ENCODE results near the gene SAMD3.
"Not testable (repeated sequence)": the region's sequence is repeated elsewhere in the genome, so short reads cannot be mapped to it uniquely, and the experiment has no call there.

SAMD3 gene

GRCh38 chr6:130170160-130170559 is 52.6 kb downstream of the SAMD3 start:
- not testable (repeated sequence) for DNase-seq

- DNase-seq = no peak
Measured at GRCh38 chr6:130167655-130168054, 55.1 kb downstream of the SAMD3 start.

GRCh38 chr6:130164251-130164650 is 58.5 kb downstream of the SAMD3 start:
- no peak for DNase-seq

GRCh38 chr6:130163266-130163665 is 59.5 kb downstream of the SAMD3 start:
- DNase-seq = no peak

GRCh38 chr6:130162421-130162820 is 60.3 kb downstream of the SAMD3 start:
- DNase-seq = no peak

GRCh38 chr6:130161683-130162404 is 60.9 kb downstream of the SAMD3 start:
- DNase-seq = no peak

- no peak for DNase-seq
Measured at GRCh38 chr6:130159956-130160355, 62.8 kb downstream of the SAMD3 start.

- DNase-seq = no peak
Measured at GRCh38 chr6:130158548-130158947, 64.2 kb downstream of the SAMD3 start.

GRCh38 chr6:130158056-130158455 is 64.7 kb downstream of the SAMD3 start:
- DNase-seq = no peak

- no peak for DNase-seq
Measured at GRCh38 chr6:130156908-130157307, 65.8 kb downstream of the SAMD3 start.

- DNase-seq = no peak
Measured at GRCh38 chr6:130152908-130153510, 69.7 kb downstream of the SAMD3 start.

- DNase-seq = no peak
Measured at GRCh38 chr6:130150906-130151305, 71.8 kb downstream of the SAMD3 start.

- DNase-seq = not testable (repeated sequence)
Measured at GRCh38 chr6:130149016-130149415, 73.7 kb downstream of the SAMD3 start.

- no peak for DNase-seq
Measured at GRCh38 chr6:130148181-130148580, 74.6 kb downstream of the SAMD3 start.

- no peak for DNase-seq
Measured at GRCh38 chr6:130147111-130147510, 75.6 kb downstream of the SAMD3 start.

GRCh38 chr6:130143709-130144108 is 79.0 kb downstream of the SAMD3 start:
- no peak for DNase-seq

GRCh38 chr6:130140084-130140483 is 82.7 kb downstream of the SAMD3 start:
- no peak for DNase-seq

GRCh38 chr6:130138909-130139242 is 83.9 kb downstream of the SAMD3 start:
- DNase-seq = no peak

- DNase-seq = no peak
Measured at GRCh38 chr6:130138116-130138908, 84.4 kb downstream of the SAMD3 start.

GRCh38 chr6:130136798-130137197 is 86.0 kb downstream of the SAMD3 start:
- no peak for DNase-seq

GRCh38 chr6:130134582-130134981 is 88.2 kb downstream of the SAMD3 start:
- DNase-seq = no peak

GRCh38 chr6:130132286-130132701 is 90.5 kb downstream of the SAMD3 start:
- no peak for DNase-seq

GRCh38 chr6:130129762-130130246 is 92.9 kb downstream of the SAMD3 start:
- no peak for DNase-seq

- DNase-seq = no peak
Measured at GRCh38 chr6:130128326-130128725, 94.4 kb downstream of the SAMD3 start.

All from NCI-H1694 treated with DMSO at 0.1 percent for 48 hours (cell line).